K562 (cell line): ENCODE data around the gene ABCD3.

Experiments used
- ATF1 ChIP-seq, 2 experiments: fragments of 450-650 bp in 1 of 2; IDR thresholded peaks; 2 replicates each; pipeline ENCODE4 v1.6.1; 2016; ENCODE audit warnings: missing compliant biosample characterization in 1 of 2, missing genetic modification characterization in 1 of 2
- CTCF ChIP-seq, 3 experiments: IDR thresholded peaks in 2 of 3; conservative IDR thresholded peaks in 1 of 3; 2 replicates each; pipeline ENCODE4 v1.5.1; 2011 to 2012; ENCODE audit warnings: low read length in 3 of 3, mild to moderate bottlenecking in 3 of 3, control low read depth in 2 of 3, improper control_type of control experiment in 1 of 3, inconsistent platforms in 1 of 3, low read depth in 1 of 3, mixed read lengths in 1 of 3, moderate library complexity in 1 of 3; ENCODE audit not compliant: insufficient read depth in 2 of 3
- HNRNPH1 ChIP-seq: fragments of 200-400 bp; formaldehyde crosslinking; optimal IDR thresholded peaks from 2 replicates; pipeline ENCODE3; 2017; ENCODE audit warnings: low read depth, mild to moderate bottlenecking, low read length, moderate library complexity
- NFYB ChIP-seq: IDR thresholded peaks from 2 replicates; pipeline ENCODE4 v1.6.1; 2011; ENCODE audit warnings: mild to moderate bottlenecking, moderate library complexity; ENCODE audit not compliant: insufficient read length; ENCODE audit errors: extremely low read depth
- POLR2A ChIP-seq: fragments of 450-650 bp; conservative IDR thresholded peaks from 2 replicates; pipeline ENCODE4 v1.6.1; 2016
- RREB1 ChIP-seq: fragments of 250-450 bp; sonication (Bioruptor Pico); IDR thresholded peaks from 2 replicates; pipeline ENCODE4 v1.4.0; 2020
- SAFB ChIP-seq: fragments of 200-400 bp; formaldehyde crosslinking; IDR thresholded peaks from 2 replicates; pipeline ENCODE4 v1.6.1; 2017; ENCODE audit warnings: low read depth, low read length, borderline replicate concordance
- SETDB1 ChIP-seq: IDR thresholded peaks from one replicate; pipeline ENCODE4 v1.6.1; 2012; ENCODE audit warnings: low read length, control low read depth, inconsistent platforms
- TAF1 ChIP-seq: IDR thresholded peaks from 2 replicates; pipeline ENCODE4 v1.6.1; 2011; ENCODE audit warnings: mild to moderate bottlenecking, low read length, moderate library complexity; ENCODE audit not compliant: insufficient read depth, control insufficient read depth, severe bottlenecking; ENCODE audit errors: extremely low read depth
- TCFL5 ChIP-seq: fragments of 250-450 bp; sonication (Bioruptor Pico); conservative IDR thresholded peaks from 2 replicates; pipeline ENCODE4 v1.6.1; 2021; ENCODE audit warnings: mild to moderate bottlenecking, moderate library complexity, matching md5 sums
- ZBTB7A ChIP-seq: IDR thresholded peaks from 2 replicates; pipeline ENCODE4 v1.6.1; 2011; ENCODE audit warnings: low read depth, mild to moderate bottlenecking, low read length, moderate library complexity, borderline replicate concordance; ENCODE audit not compliant: control insufficient read depth
- ZZZ3 ChIP-seq: fragments of 450-650 bp; IDR thresholded peaks from 2 replicates; pipeline ENCODE4 v1.6.1; 2016; ENCODE audit warnings: antibody characterized with exemption, mild to moderate bottlenecking, moderate library complexity

GRCh38 chr1:94559921-94560320, 141.7 kb downstream of the ABCD3 start:
- no peak for TF ChIP-seq RREB1 (CRISPR knock-in tag)
- no peak for TF ChIP-seq TAF1
- TF ChIP-seq CTCF (IDR thresholded peaks at IDR 0.05 in 2 of 3, conservative IDR thresholded peaks at IDR 0.05 in 1 of 3; ENCODE audit: insufficient read depth in 2 of 3, low read depth in 1 of 3, low read length in 3 of 3), result no peak
- TF ChIP-seq TCFL5 (CRISPR knock-in tag), result no peak
- no peak for TF ChIP-seq ZZZ3
- no peak for TF ChIP-seq NFYB
- TF ChIP-seq SAFB, result no peak
- TF ChIP-seq ZBTB7A, result no peak
- no peak for TF ChIP-seq POLR2A
- TF ChIP-seq SETDB1, result no peak
- no peak for TF ChIP-seq ATF1 (CRISPR knock-in tag; IDR thresholded peaks at IDR 0.05)
- no peak for TF ChIP-seq ATF1 (tag; IDR thresholded peaks at IDR 0.05)
- TF ChIP-seq HNRNPH1, result no peak
